NB4 (cell line): Measurements from ENCODE around the gene LRCH1.

Experiments used
- CTCF ChIP-seq: IDR thresholded peaks from one replicate; pipeline ENCODE4 v1.5.1; 2012; ENCODE audit warnings: low read depth, low read length
- MAX ChIP-seq: IDR thresholded peaks from 2 replicates; pipeline ENCODE4 v1.6.1; 2011; ENCODE audit warnings: low read depth, low read length
- MYC ChIP-seq: IDR thresholded peaks from 2 replicates; pipeline ENCODE4 v1.6.1; 2011; ENCODE audit warnings: low read depth, low read length
- POLR2A ChIP-seq: IDR thresholded peaks from 2 replicates; pipeline ENCODE4 v1.6.1; 2011; ENCODE audit warnings: mild to moderate bottlenecking; ENCODE audit not compliant: insufficient read length; ENCODE audit errors: extremely low read depth

- TF ChIP-seq CTCF (no peak), POLR2A (no peak), MAX (no peak), MYC (no peak)
Observed at GRCh38 chr13:46641274-46642081, 88.5 kb downstream of the LRCH1 start.
